Measurements from ENCODE around the gene TMEM165.

- no peak for TF ChIP-seq CTCF (optimal IDR thresholded peaks at IDR 0.05 in 1 of 3, IDR thresholded peaks at IDR 0.05 in 1 of 3, conservative IDR thresholded peaks at IDR 0.05 in 1 of 3; ENCODE audit: extremely low read depth in 1 of 3, insufficient read depth in 2 of 3, low read length in 3 of 3)
- TF ChIP-seq EZH2 (IDR thresholded peaks at IDR 0.05; ENCODE audit: low read length), result no peak
Observed at GRCh38 chr4:55469979-55470378, 74.2 kb downstream of the TMEM165 start.

Data from keratinocyte (primary cell).